GM21515 (cell line): Measurements from ENCODE around the gene MCRS1.

Experiments
- ATAC-seq: cut with Tn5 transposase; IDR thresholded peaks from one replicate; pipeline ENCODE4 v1.9.1; 2021; ENCODE audit not compliant: unreplicated experiment

MCRS1 gene

DNA sequence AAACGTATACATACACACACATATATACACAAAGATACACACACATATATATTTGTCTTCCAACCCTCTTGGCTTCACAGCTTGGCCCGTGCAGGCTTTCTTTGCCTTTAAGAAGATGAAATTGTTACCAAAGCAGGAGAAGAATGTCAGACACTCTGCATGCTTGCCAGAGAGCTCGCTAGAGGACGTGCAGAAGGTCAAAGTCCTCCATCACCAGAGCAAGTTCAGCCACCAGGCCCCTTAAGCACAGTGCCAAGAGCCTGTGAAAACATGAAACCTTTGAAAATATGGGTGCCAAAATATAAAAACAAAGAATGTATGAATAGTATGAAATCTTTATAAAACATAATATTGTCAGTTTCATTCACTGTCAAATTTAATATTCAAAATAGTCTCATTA, 14.9 kb upstream of the MCRS1 start:
- ATAC-seq: no peak

DNA sequence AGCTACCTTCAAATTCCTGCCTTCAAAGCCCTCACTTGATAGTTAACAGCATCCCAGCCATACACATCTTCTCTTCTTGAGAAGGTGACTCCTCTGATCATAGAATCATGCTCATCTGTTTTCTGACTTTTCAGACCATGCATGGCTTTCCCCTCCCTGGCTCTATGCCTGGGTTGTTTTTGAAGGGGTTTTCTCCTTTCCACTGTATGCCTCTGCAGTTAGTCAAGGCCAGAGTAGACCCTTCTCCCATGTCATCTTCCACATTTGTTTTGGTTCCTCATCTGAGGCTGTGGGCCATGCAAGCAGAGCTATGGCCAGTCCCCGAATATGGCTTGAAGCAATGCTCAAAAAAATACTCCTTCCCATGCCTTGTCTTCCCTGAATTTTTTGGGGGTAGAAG, 14.3 kb upstream of the MCRS1 start:
- ATAC-seq: no peak

DNA sequence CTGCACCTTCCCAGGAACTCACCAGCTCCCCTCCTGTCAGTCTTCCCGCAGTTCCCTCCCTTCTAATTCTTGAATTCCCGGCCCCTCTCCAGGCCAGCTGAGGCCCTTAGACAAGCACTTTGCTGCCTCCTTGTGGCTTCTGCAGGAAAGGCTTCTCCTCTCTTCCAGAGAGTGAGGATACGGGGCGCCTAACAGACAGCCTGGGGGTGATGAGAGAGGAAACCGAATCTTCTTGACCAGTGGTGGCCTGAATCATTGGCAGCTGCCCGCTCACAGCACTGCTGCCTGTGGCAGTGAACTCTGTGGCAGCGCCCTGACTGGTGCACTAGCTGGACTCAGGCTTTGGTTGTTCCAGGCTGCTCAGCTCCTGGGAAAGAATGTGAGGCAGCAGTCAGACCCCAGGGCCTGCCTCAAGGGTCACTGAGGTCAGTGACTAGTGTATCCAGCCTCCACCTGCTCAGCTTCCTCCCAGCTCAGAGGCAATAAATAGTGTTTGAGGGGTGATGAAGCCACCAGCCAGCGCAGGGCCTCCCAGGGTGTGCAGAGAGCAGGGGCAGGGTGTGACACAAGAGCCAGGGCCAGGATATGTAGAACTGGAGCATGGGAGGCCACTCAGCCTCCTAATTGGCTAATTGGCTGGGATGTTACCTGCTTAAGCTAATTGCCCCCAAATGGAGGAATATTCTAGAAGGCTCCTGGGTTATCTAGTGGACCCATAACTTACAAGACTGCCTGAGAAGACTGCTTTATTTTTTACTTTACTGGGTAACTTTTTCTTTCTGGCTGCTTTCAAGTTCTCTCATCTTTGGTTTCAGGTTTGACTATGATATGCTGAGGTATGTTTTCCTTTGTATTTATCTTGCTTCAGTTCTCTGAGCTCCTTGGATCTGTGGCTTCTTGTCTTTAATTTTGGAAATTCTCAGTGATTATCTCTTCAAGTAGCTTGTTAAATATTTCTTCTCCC, 12.9 kb upstream of the MCRS1 start:
- no peak for ATAC-seq

DNA sequence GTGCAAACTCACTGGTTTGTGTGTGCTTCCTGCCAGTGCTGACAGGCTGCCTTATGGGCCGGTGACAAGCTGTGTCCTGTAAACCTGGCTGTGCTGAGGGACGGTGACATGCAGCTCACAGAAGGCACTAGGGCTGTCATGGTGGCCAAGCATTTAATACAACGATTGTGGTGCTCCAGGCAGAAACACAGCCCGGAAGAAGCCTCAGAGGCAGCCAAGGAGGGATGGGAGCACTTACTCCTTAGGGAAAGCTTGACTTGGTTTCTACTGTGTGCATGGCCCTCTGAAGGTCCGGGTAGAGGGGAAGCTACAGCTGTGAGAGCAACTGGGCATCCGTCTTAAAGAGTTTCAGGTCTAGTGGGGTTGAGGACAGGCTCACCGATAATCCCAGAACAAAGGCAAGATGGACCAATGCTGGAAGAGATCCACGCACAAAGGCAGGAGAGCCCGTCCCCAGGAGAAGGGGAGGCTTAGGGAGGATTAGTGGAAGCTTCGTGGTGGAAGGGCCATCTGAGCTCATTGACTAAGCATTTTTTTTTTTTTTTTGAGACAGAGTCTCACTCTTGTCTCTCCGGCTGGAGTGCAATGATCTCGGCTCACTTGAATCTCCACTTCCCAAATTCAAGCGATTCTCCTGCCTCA, 10.7 kb upstream of the MCRS1 start:
- no peak for ATAC-seq

DNA sequence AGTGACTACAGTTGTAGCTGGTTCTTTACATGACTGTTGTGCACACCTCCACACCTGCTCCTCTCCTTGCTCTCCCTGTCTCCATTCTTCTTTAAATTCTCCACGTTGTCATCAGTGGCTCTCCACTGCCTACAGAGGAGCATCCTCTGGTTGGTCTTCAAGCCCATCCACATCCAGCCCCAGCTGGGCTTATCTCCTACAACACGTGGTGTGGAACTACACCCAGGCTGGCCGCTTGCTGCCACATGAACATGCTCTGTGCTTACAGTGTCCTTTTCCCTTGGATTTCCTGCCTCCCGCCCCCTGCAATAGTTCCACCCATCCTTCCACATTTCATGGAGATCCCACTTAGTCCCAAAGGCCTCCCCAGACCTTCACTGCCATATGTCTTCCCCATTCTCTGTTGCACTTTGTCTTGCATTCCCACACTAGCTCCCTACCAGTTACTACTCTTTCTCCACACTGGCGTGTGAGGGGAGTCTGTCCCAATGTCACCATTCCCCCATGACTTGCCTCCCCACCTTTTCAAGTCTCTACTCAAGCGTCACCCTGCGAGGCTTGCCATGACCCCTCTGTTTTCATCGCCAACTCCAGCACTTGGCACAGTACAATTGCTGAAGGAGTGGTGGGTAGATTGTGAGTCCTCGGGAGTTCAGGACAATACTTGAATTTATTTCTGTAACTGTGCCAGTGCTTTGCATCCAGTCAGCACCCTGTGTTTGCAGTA, 9.8 kb upstream of the MCRS1 start:
- ATAC-seq: no peak

DNA sequence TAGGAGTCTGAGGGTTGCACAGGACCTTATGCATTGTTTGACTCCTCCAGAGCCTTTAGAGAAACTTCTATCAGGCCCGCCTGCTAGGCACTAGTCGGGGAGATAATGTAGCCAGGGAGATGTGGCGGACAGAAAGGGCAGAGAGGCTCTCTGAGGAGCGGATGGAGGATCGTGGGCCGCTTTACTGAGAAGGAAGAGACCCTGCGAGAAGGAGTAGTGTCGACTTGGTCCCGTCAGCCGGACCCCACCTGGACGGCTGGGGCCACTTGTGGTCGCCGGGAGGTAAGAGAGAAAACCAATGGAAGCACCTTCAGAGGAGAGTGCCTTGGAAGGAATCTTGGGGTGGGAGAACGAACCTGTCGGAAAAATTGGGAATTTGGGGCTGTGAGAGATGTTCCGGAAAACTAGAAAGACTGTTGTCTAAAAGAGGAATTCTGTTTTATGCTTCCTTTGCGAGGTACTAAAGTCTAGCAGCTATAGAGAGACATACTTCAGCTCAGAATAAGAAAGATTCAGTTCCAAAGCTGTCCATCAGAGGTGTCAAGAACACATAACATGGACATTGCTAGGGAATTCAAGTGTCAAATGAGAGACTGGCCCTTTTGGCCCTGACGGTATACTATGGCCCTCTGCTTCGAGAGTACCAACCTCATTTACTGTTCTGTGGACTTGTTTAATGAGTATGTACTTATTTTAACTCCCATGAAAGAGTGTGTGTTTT, 660 bp upstream of the MCRS1 start:
- peak; percentile 27 for ATAC-seq

DNA sequence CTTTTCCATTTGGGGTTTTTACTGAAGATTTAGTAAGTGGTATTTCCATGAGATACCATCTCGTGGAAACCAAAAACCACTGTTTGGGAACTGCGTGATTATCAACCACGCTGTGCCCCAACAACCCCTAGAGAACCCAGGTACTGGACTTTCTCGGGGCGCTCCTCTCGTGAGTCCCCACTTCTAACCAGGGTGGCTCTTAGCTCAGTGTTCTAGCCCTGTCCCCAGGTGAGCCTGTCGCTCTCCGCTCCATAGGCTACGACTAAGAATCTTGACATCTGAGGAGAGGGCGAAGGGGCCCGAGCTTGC, 686 bp downstream of the MCRS1 start:
- ATAC-seq: peak; percentile 15

DNA sequence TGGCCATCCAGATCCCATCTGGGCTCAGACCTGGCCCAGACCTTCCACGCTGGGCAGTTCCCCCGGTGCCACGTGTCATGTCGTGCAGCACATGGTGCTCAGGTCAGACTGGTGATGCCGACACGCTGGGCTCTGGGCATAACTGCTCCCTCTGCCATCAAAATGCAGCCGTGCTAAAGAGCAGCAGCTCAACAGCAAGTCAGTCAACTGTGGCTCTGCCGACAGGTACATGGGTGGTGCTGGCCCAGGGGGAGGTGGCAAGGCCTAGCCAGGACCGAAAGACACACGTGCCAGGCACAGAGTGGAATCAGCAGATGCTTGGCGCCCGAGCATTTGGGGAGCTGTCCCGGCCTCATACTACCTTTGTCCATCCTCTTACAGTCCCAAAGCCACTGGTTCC, 1.6 kb downstream of the MCRS1 start:
- no peak for ATAC-seq

DNA sequence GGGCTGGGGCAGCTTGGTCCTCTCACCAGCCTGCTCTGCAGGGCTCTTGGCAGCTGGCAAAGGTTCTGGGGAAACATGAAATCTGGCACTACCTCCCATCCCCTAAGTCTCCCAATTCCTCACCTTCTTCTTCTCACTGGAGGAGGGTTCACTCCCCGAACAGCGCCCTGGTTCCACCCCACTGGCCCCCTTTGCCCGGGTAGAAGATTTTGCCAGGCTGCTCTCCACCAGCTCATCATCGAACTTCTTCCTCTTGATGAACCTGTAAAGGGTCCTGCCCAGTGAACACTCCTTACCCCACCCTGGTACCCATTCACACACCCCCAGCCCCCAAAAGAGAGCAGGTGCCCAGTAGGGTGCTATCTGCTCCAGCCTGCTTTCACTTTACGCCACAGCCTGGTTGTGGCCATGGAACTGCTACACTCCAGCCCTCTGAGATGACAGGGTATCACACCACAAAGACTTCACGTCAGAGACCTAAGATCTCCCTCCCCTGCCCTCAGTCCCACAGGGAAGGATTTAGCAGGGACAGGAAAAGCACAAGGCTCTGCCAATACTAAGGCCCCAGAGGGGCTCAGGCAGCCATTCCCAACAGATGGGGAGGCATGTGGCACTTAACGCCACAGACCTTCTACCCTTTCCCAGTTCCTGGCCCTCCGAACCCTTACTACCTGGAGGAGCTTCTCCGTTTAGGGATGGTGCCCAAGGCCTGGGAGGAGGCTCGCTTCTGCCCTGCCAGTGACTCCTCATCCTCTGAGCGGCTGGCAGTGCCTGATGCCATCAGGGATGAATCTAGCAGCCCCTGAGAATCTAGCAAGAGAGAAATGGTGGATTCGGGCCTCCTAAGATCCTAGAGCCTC, 2.3 kb downstream of the MCRS1 start:
- ATAC-seq: no peak

DNA sequence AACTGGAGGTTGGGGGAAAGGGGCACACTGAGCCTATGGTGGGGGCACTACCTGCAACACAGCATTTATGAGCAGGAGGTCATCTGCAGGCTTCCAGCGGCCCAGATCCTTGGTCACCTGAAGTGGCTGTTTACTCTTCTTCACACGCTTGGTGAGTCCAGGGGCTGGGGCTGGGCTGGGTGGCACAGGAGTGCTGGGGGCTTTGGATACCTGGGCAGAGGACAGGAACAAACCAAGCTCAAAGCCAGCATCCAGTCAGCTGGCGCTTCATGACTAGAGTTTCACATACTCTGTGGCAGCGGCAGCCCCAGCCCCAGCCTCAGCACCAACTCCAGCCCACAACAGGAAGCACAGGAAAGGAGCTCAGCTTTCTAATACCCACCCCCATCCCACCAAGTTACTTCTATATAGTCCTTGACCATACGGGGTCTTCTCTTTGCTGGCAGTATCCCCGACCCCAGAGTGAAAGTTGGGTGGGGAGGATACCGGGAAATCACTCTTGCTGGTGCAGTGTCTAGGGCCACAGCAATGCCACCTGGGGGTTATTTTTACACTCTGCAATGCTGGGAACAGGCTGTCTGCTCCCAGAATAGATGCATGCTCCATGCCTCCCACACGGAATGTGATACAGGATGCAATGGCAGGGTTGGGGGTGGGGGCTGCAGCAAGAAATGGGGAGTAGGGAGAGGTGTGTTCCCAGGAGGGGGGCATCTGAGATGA, 3.1 kb downstream of the MCRS1 start:
- no peak for ATAC-seq

DNA sequence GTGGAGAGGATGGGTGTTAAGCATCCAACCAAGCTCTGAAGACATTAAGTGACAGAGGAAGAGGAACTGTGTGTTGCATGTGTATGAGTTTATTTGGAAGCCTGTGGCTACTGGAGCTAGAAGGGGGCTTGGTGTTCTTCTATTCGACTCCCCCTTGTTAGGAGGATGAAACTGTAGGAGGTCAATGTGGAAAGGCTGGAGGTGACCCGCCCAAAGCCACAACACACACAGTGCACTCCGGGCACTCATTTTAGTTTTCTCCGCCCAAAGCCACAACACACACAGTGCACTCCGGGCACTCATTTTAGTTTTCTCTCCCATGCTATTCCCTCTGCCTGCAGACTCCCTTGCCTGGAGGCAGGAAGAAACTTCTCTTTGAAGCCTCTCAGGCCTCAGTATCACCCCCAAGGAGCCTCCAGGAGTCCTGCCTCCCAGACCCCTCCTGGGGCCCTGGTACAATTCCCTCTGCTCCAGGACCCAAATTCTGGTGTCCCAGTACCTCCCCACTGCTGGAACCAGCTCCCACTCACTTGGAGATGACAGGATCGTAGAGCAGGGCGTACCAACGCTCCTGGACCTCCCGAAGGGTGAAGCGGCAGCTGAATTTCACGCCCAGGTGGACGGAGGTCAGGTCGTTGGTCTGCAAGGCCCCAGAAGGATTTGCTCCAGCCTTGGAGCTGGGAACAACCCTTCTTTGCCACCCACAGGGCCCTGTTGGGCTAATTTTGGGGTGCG, 3.8 kb downstream of the MCRS1 start:
- no peak for ATAC-seq

DNA sequence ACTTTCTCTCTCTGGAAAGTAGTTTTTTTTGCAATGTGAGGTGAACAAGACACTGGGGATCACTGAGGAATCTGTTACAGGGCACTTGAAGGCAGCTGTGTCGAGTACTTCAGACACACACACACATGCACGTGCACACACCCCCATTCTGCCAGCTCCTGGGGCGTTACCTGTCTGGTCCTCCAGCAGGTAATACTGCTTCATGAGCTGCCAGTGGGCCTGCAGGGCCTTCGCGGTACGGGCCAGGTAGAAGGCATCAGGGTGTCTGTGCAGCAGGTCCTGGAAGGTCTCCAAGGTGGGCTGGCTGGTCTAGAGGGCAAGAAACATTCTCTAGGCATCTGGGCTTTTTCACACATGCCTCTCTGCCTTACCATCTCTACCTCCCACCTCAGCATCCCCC, 5.1 kb downstream of the MCRS1 start:
- no peak for ATAC-seq

DNA sequence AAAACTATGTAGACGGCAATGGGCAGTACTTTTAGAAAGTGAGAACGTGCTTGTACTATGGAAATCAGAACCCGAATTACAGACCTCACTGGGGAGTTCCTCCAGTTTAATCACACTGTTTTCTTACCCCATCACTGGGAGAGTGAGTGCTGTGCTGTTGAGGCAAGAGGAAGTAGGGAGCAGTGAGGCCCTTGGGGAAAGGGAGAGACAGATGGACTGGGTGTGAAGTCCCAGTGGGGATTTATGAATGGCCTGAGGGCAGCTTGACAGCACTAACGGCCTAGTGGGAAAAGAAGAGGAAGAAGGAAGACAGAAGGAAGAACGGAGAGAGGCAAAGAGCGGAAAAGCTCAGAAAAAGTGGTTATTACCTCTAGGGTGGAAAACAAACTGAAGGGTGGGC, 5.7 kb downstream of the MCRS1 start:
- ATAC-seq: no peak

DNA sequence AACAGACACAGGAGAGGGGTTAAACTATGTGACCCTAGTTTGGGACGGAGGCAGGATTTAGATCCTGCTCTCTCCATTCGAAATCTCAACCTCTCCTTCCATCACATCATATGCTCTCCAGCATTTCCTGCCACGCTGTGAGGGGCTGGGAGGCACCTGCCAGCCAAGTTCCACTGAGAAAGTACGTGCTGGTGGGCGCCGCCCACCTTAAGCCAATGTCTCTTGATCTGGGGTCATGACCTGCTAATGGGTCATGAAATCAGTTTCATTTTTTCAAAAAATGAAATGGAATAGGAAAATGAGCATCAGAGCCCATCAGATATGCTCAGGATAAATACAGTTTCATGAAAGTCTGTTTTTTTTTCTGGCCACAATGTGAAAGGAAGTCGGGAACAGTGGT, 7.2 kb downstream of the MCRS1 start:
- ATAC-seq: no peak

DNA sequence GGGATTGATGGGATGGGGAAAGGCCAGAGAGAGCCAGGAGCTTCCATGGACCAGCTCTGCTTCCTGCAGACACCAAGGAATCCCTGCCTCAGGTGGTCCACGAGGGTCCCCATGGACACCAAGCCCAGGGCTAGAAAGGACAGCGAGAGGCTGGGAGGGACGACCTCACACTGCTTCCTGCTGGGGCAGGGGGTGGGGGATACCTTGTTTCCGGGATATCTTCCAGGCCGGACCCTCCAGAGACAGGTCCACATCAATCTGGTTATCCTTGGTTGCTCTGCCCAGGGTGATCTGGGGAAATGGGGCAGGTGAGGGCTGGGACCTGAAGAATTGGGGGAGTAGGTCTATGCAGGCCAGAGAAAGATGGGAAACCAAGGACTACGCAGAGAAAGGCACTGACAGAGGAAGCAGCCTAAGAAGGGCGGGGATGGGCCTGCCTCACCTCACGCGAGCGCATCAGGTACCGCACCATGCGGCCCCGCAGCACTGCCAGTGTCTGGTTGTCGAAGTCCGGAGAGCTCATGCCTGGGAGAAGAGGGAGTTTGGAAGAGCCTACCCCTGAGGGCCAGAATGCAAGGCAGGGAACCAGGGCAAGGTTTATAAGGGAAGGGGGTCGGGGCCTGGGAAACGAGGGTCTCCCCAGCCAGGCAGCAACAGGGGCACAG, 8.8 kb downstream of the MCRS1 start:
- ATAC-seq: no peak

DNA sequence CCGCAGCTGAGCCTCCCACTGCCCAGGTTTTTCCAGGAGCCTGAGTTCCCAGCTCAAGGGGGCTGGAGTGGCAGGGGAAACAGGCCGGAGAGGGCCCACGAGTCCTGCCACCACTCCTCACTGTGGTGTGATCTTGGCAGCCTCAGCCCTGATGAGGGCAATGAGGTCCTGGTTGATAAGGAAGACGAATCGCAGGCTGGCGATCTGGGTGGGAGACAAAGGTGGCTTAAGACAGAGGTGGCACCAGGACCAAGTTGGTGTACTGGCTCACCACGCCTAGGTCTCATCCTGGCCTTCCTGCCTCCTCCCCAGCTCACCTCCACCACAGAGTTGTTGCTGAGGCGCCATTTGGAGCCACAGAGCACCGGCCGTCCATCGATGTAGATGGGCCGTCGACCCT, 9.4 kb downstream of the MCRS1 start:
- no peak for ATAC-seq

DNA sequence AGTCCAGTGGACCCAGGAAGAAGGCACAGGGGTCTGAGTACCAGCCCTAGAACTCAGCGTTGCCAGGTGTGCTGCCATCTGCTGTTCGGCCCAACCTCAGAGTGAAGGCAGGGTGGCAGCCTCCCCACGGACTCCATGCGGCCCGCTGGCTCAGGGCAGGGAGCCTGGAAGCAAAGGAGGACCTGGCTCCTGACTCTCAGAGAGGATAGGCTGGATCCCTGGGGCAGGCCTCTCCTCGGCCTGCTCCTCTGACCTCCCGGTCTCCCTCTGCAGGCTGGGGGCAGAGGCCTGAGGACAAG, 10.1 kb downstream of the MCRS1 start:
- no peak for ATAC-seq

DNA sequence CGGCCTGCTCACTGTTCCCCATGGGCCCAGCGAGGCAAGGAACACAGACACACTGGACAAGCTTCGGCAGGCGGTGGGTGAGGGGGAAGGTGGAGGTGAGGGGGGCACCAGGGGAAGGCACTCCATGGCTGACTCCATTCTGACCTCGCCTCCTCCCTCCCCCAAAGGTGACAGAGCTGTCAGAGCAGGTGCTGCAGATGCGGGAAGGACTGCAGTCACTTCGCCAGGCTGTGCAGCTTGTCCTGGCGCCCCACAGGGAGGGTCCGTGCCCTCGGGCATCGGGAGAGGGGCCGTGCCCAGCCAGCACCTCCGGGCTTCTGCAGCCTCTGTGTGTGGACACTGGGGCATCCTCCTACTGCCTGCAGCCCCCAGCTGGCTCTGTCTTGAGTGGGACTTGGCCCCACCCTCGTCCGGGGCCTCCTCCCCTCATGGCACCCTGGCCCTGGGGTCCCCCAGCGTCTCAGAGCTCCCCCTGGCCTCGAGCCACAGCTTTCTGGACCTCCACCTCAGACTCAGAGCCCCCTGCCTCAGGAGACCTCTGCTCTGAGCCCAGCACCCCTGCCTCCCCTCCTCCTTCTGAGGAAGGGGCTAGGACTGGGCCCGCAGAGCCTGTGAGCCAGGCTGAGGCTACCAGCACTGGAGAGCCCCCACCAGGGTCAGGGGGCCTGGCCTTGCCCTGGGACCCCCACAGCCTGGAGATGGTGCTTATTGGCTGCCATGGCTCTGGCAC, 10.6 kb downstream of the MCRS1 start:
- ATAC-seq: no peak
